Kidney epithelial cell (primary cell): ENCODE data around the gene PLA2G3. TPM values are rescaled to one million over a fixed set of nuclear protein-coding genes. Genes with fewer than 3 reads are reported as not detected.

ENCODE experiments used
- DNase-seq: peaks from one replicate; pipeline ENCODE4 v3.0.0-alpha.2; 2010; ENCODE audit warnings: low read depth
- H3K27me3 ChIP-seq: 2 replicates; pipeline ENCODE4 v1.6.0; 2011; ENCODE audit warnings: low read length; ENCODE audit not compliant: control insufficient read depth, insufficient read depth
- H3K36me3 ChIP-seq: 2 replicates; pipeline ENCODE4 v1.5.1; 2011; ENCODE audit warnings: low read length; ENCODE audit not compliant: control insufficient read depth, insufficient read depth
- H3K4me3 ChIP-seq: 2 replicates; pipeline ENCODE4 v1.5.1; 2011; ENCODE audit warnings: low read depth, mild to moderate bottlenecking, control low read depth, low read length
- CTCF ChIP-seq: IDR thresholded peaks from 2 replicates; pipeline ENCODE4 v1.5.1; 2011; ENCODE audit warnings: mild to moderate bottlenecking, moderate library complexity, low read length, control low read depth, inconsistent platforms; ENCODE audit not compliant: insufficient read depth, poor library complexity, severe bottlenecking
- total RNA-seq: library from RNA; depleted of rRNA; stranded (reverse); fragments of >200 nt; gene quantifications from 2 replicates; pipeline ENCODE4 v1.2.3, GENCODE V29; 2015

The PLA2G3 gene
- total RNA-seq, 1 donor from 2014 or later = 0.46 TPM

GRCh38 chr22:31124811-31125465, 15.4 kb downstream of the PLA2G3 start:
- Histone ChIP-seq H3K27me3 (no peaks in the 10 kb centered on the region), H3K4me3 (no peak overlapping the region), H3K36me3 (no peaks in the 10 kb centered on the region)
- no peak for DNase-seq
- no peak for TF ChIP-seq CTCF

GRCh38 chr22:31124290-31124689, 16.0 kb downstream of the PLA2G3 start:
- H3K4me3 ChIP-seq = no peak overlapping the region
- no peaks in the 10 kb centered on the region for H3K27me3 ChIP-seq
- DNase-seq = no peak
- no peak for TF ChIP-seq CTCF
- no peaks in the 10 kb centered on the region for H3K36me3 ChIP-seq

- no peak for DNase-seq
- H3K36me3 ChIP-seq = no peaks in the 10 kb centered on the region
- H3K4me3 ChIP-seq = peak overlapping the region; percentile 53
- H3K27me3 ChIP-seq = no peaks in the 10 kb centered on the region
- TF ChIP-seq CTCF = no peak
These were observed 17.1 kb downstream of the PLA2G3 start for GRCh38 chr22:31123292-31123602.

GRCh38 chr22:31122532-31123291, 17.6 kb downstream of the PLA2G3 start, which contains the start of gene INPP5J:
INPP5J (plus strand) TSS chr22:31122966; CDS start chr22:31123015, 49 bp downstream.
- H3K36me3 ChIP-seq = no peaks in the 10 kb centered on the region
- H3K27me3 ChIP-seq = no peaks in the 10 kb centered on the region
- peak within 1 kb of the TSS; percentile 53 for H3K4me3 ChIP-seq
- TF ChIP-seq CTCF = no peak
- DNase-seq = no peak

GRCh38 chr22:31122196-31122531, 18.1 kb downstream of the PLA2G3 start:
- Histone ChIP-seq H3K27me3 (no peaks in the 10 kb centered on the region), H3K4me3 (no peak overlapping the region), H3K36me3 (no peaks in the 10 kb centered on the region)
- TF ChIP-seq CTCF = no peak
- no peak for DNase-seq
